CD4-positive, alpha-beta T cell (primary cell): Measurements from ENCODE around the gene RCL1. TPM values are rescaled to one million over a fixed set of nuclear protein-coding genes. Genes with fewer than 3 reads are reported as not detected.

ENCODE experiments used
- ATAC-seq: fragments of 200-7000 bp; cut with Tn5 transposase; one replicate; pipeline ENCODE4 v1.10.0; 2022; ENCODE audit warnings: mild to moderate bottlenecking; ENCODE audit not compliant: poor library complexity
- CTCF ChIA-PET: fragments of 350-600 bp; sonication (Branson Sonifier 250); formaldehyde crosslinking; loops from one replicate; lab custom pipeline; 2021; ENCODE audit warnings: antibody characterized with exemption, inconsistent platforms; lab: Charles Lee
- POLR2A ChIA-PET: fragments of 350-600 bp; sonication (Branson Sonifier 250); formaldehyde crosslinking; loops from one replicate; lab custom pipeline; 2021; ENCODE audit warnings: antibody characterized with exemption, inconsistent platforms; lab: Charles Lee
- DNase-seq, 14 experiments: peaks; one replicate each; pipeline ENCODE4 v3.0.0-alpha.2; 2013 to 2020; ENCODE audit warnings: mixed read lengths in 2 of 14
- H3K27ac ChIP-seq, 2 donors: one replicate each; pipeline versions ENCODE4 v1.5.1 to v1.7.0; 2013; ENCODE audit warnings: low read length in 2 of 2, low read depth in 1 of 2, mild to moderate bottlenecking in 1 of 2
- H3K27me3 ChIP-seq, 2 experiments: 1 replicate in 1 of 2; 2 replicates in 1 of 2; pipeline versions ENCODE4 v1.6.1 to v1.7.0; 2013; ENCODE audit warnings: low read length in 2 of 2, control low read depth in 1 of 2, mild to moderate bottlenecking in 1 of 2, moderate library complexity in 1 of 2; ENCODE audit not compliant: insufficient read depth in 2 of 2, control insufficient read depth in 1 of 2
- H3K36me3 ChIP-seq: one replicate; pipeline ENCODE4 v1.6.1; 2013; ENCODE audit warnings: low read length, control low read depth; ENCODE audit not compliant: insufficient read depth
- H3K4me1 ChIP-seq: one replicate; pipeline ENCODE4 v1.6.1; 2013; ENCODE audit warnings: low read length, control low read depth; ENCODE audit not compliant: insufficient read depth
- H3K4me3 ChIP-seq: one replicate; pipeline ENCODE4 v1.5.1; 2013; ENCODE audit warnings: mild to moderate bottlenecking, low read length, moderate library complexity
- H3K9me3 ChIP-seq, 2 experiments: 1 replicate in 1 of 2; 2 replicates in 1 of 2; pipeline versions ENCODE4 v1.6.1 to v1.7.0; 2013; ENCODE audit warnings: low read length in 2 of 2, mild to moderate bottlenecking in 2 of 2, control low read depth in 1 of 2, moderate library complexity in 1 of 2; ENCODE audit not compliant: control insufficient read depth in 1 of 2, insufficient read depth in 1 of 2
- H3K27ac Mint-ChIP-seq: one replicate; pipeline ENCODE4 v1.8.0; 2020; ENCODE audit warnings: mixed read lengths
- H3K27me3 Mint-ChIP-seq: one replicate; pipeline ENCODE4 v1.8.0; 2021; ENCODE audit warnings: mixed read lengths
- H3K36me3 Mint-ChIP-seq: one replicate; pipeline ENCODE4 v1.8.0; 2021; ENCODE audit warnings: low read depth, mixed read lengths
- H3K4me1 Mint-ChIP-seq: one replicate; pipeline ENCODE4 v1.8.0; 2021; ENCODE audit warnings: low read depth, mixed read lengths
- H3K4me3 Mint-ChIP-seq: one replicate; pipeline ENCODE4 v1.8.0; 2020; ENCODE audit warnings: mild to moderate bottlenecking, mixed read lengths
- H3K9me3 Mint-ChIP-seq: one replicate; pipeline ENCODE4 v1.8.0; 2020; ENCODE audit warnings: mixed read lengths
- CTCF ChIP-seq: fragments of 200-600 bp; IDR thresholded peaks from one replicate; pipeline ENCODE4 v1.8.0; 2022; ENCODE audit warnings: antibody characterized with exemption, mild to moderate bottlenecking
- intact Hi-C, 2 experiments: fragments of 100-400 bp; cut with DNase I in 1 of 2; cut with micrococcal nuclease in 1 of 2; formaldehyde crosslinking; loops; one replicate each; pipeline versions ENCODE4 v1.15.1 to v1.9.0; 2023 to 2025; cut with DNase I, micrococcal nuclease
- total RNA-seq, 174 experiments: library from RNA in 2 of 174; stranded (reverse) in 2 of 174; gene quantifications; one replicate each; pipeline ENCODE4 v1.2.3 and lab custom pipeline; 2021 to 2026

The RCL1 gene
- total RNA-seq, 2 experiments from 2014 or later = 33.8 to 35.5 TPM

- ChIA-PET POLR2A (interaction anchor here (1.4 kb wide), 1 partner anchor 11 kb away, joined by 5 read pairs; the partner anchor contains the start of gene RCL1), CTCF (no interaction called here)
- DNase-seq (no peak), ATAC-seq (no peak)
- no peaks in the 10 kb centered on the region for H3K27me3 Mint-ChIP-seq
- no peaks in the 10 kb centered on the region for H3K36me3 ChIP-seq
- no peak overlapping the region for H3K4me3 Mint-ChIP-seq
- intact Hi-C loops = no loop called here
- peaks cover 51% of the 10 kb centered on the region for H3K4me1 Mint-ChIP-seq
- no peaks in the 10 kb centered on the region for H3K4me1 ChIP-seq
- peaks cover 52% of the 10 kb centered on the region for H3K36me3 Mint-ChIP-seq
- no peak for TF ChIP-seq CTCF
- H3K9me3 Mint-ChIP-seq = peaks cover 17% of the 10 kb centered on the region
- no peak overlapping the region for H3K27ac ChIP-seq
- no peak overlapping the region for H3K4me3 ChIP-seq
- H3K27me3 ChIP-seq = no peaks in the 10 kb centered on the region
- no peak overlapping the region for H3K27ac Mint-ChIP-seq
- peaks cover 22 to 27% of the 10 kb centered on the region in 2 experiments for H3K9me3 ChIP-seq
Observed at GRCh38 chr9:4803670-4804530, 11.2 kb downstream of the RCL1 start.

GRCh38 chr9:4804531-4805016 is 11.8 kb downstream of the RCL1 start:
- no peak overlapping the region for H3K4me3 Mint-ChIP-seq
- intact Hi-C loops = no loop called here
- POLR2A ChIA-PET = interaction anchor here (1.4 kb wide), 1 partner anchor 11 kb away, joined by 5 read pairs; the partner anchor contains the start of gene RCL1
- CTCF ChIA-PET = no interaction called here
- H3K36me3 Mint-ChIP-seq = peaks cover 59% of the 10 kb centered on the region
- H3K9me3 Mint-ChIP-seq = peaks cover 17% of the 10 kb centered on the region
- Histone ChIP-seq H3K9me3 (peaks cover 22 to 27% of the 10 kb centered on the region in 2 experiments), H3K4me3 (no peak overlapping the region), H3K27ac (no peak overlapping the region), H3K4me1 (no peaks in the 10 kb centered on the region), H3K36me3 (no peaks in the 10 kb centered on the region), H3K27me3 (no peaks in the 10 kb centered on the region)
- peaks cover 47% of the 10 kb centered on the region for H3K4me1 Mint-ChIP-seq
- DNase-seq (no peak), ATAC-seq (no peak)
- H3K27me3 Mint-ChIP-seq = no peaks in the 10 kb centered on the region
- no peak for TF ChIP-seq CTCF
- H3K27ac Mint-ChIP-seq = no peak overlapping the region

GRCh38 chr9:4805191-4805918 is 12.6 kb downstream of the RCL1 start:
- Mint-ChIP-seq H3K27me3 (no peaks in the 10 kb centered on the region), H3K36me3 (peaks cover 64% of the 10 kb centered on the region), H3K4me3 (no peak overlapping the region), H3K4me1 (peaks cover 45% of the 10 kb centered on the region), H3K27ac (no peak overlapping the region), H3K9me3 (peaks cover 17% of the 10 kb centered on the region)
- no peaks in the 10 kb centered on the region for H3K4me1 ChIP-seq
- H3K27ac ChIP-seq = no peak overlapping the region
- H3K27me3 ChIP-seq = no peaks in the 10 kb centered on the region
- ChIA-PET CTCF (no interaction called here), POLR2A (no interaction called here)
- H3K9me3 ChIP-seq = peaks cover 22 to 27% of the 10 kb centered on the region in 2 experiments
- ATAC-seq = no peak
- TF ChIP-seq CTCF = no peak
- no peak overlapping the region for H3K4me3 ChIP-seq
- DNase-seq = no peak
- intact Hi-C loops = no loop called here
- H3K36me3 ChIP-seq = no peaks in the 10 kb centered on the region
